B cell (primary cell): ENCODE results near the gene INO80D. TPM values are rescaled to one million over a fixed set of nuclear protein-coding genes. Genes with fewer than 3 reads are reported as not detected.

Source experiments
- ATAC-seq: fragments of 200-7000 bp; cut with Tn5 transposase; one replicate; pipeline ENCODE4 v1.10.0; 2021; ENCODE audit warnings: low read depth, mild to moderate bottlenecking, moderate number of reproducible peaks, moderate library complexity
- CTCF ChIA-PET: fragments of 350-600 bp; sonication (Branson Sonifier 250); formaldehyde crosslinking; loops from one replicate; lab custom pipeline; 2021; ENCODE audit warnings: antibody characterized with exemption, inconsistent platforms; lab: Charles Lee
- POLR2A ChIA-PET: fragments of 350-600 bp; sonication (Branson Sonifier 250); formaldehyde crosslinking; loops from one replicate; lab custom pipeline; 2021; ENCODE audit warnings: antibody characterized with exemption; lab: Charles Lee
- DNase-seq: peaks from one replicate; pipeline ENCODE4 v3.0.0; 2013
- H2AFZ ChIP-seq: 2 replicates; pipeline ENCODE4 v1.6.1; 2012; ENCODE audit warnings: mild to moderate bottlenecking, low read depth, low read length; ENCODE audit not compliant: insufficient read depth, poor library complexity, severe bottlenecking
- H3K27ac ChIP-seq, 2 donors: 1 replicate in 1 of 2; 2 replicates in 1 of 2; pipeline ENCODE4 v1.5.1; 2012 to 2013; ENCODE audit warnings: low read length in 2 of 2, mild to moderate bottlenecking in 2 of 2, moderate library complexity in 1 of 2
- H3K27me3 ChIP-seq, 4 experiments: fragments of 200-600 bp in 1 of 4; sonication (generic) in 1 of 4; replicated peaks in 1 of 4; 1 replicate in 2 of 4; 2 replicates in 2 of 4; pipeline versions ENCODE4 v1.6.1 to v1.7.0; 2013 to 2016; ENCODE audit warnings: low read length in 3 of 4, mild to moderate bottlenecking in 2 of 4, mixed read lengths in 1 of 4, moderate library complexity in 1 of 4; ENCODE audit not compliant: insufficient read depth in 4 of 4, control insufficient read depth in 3 of 4; ENCODE audit errors: control extremely low read depth in 1 of 4
- H3K36me3 ChIP-seq, 2 experiments: replicated peaks in 1 of 2; 1 replicate in 1 of 2; 2 replicates in 1 of 2; pipeline versions ENCODE4 v1.6.1 to v1.7.1; 2013; ENCODE audit warnings: low read length in 1 of 2; ENCODE audit not compliant: insufficient read depth in 2 of 2, control insufficient read depth in 1 of 2; ENCODE audit errors: control extremely low read depth in 1 of 2, extremely low read depth in 1 of 2
- H3K4me1 ChIP-seq, 2 donors: fragments of 200-600 bp in 1 of 2; sonication (generic) in 1 of 2; 1 replicate in 1 of 2; 2 replicates in 1 of 2; pipeline versions ENCODE4 v1.5.1 to v1.6.1; 2013 to 2017; ENCODE audit warnings: low read length in 2 of 2; ENCODE audit not compliant: control insufficient read depth in 2 of 2, insufficient read depth in 2 of 2
- H3K4me2 ChIP-seq: replicated peaks from 2 replicates; pipeline ENCODE3; 2012; ENCODE audit warnings: mild to moderate bottlenecking, low read depth, low read length; ENCODE audit not compliant: poor library complexity, severe bottlenecking
- H3K4me3 ChIP-seq, 5 experiments: fragments of 200-600 bp in 1 of 5; sonication (generic) in 1 of 5; 1 replicate in 3 of 5; 2 replicates in 2 of 5; pipeline versions ENCODE4 v1.5.1 to v1.7.0; 2011 to 2016; ENCODE audit warnings: low read length in 4 of 5, mild to moderate bottlenecking in 4 of 5, low read depth in 2 of 5, control low read depth in 1 of 5, moderate library complexity in 1 of 5; ENCODE audit not compliant: insufficient read depth in 1 of 5; ENCODE audit errors: control extremely low read depth in 1 of 5, extremely low read depth in 1 of 5
- H3K79me2 ChIP-seq: fragments of 200-600 bp; sonication (generic); one replicate; pipeline ENCODE4 v1.6.0; 2016; ENCODE audit warnings: low read length; ENCODE audit not compliant: control insufficient read depth, insufficient read depth
- H3K9ac ChIP-seq: fragments of 200-600 bp; sonication (generic); 2 replicates; pipeline ENCODE4 v1.6.1; 2017; ENCODE audit warnings: mild to moderate bottlenecking, low read length, moderate library complexity
- H3K9me3 ChIP-seq, 3 donors: one replicate each; pipeline versions ENCODE4 v1.6.1 to v1.7.1; 2013; ENCODE audit warnings: low read length in 2 of 3; ENCODE audit not compliant: control insufficient read depth in 2 of 3, insufficient read depth in 1 of 3; ENCODE audit errors: control extremely low read depth in 1 of 3
- H4K20me1 ChIP-seq: 2 replicates; pipeline ENCODE4 v1.6.0; 2012; ENCODE audit warnings: mild to moderate bottlenecking, low read length; ENCODE audit not compliant: insufficient read depth, control insufficient read depth, poor library complexity, severe bottlenecking
- H3K27ac Mint-ChIP-seq: one replicate; pipeline ENCODE4 v1.8.0; 2021; ENCODE audit warnings: mixed read lengths
- H3K27me3 Mint-ChIP-seq: one replicate; pipeline ENCODE4 v1.8.0; 2021; ENCODE audit warnings: mixed read lengths
- H3K4me1 Mint-ChIP-seq: one replicate; pipeline ENCODE4 v1.8.0; 2021; ENCODE audit warnings: mixed read lengths
- H3K4me3 Mint-ChIP-seq: one replicate; pipeline ENCODE4 v1.8.0; 2021; ENCODE audit warnings: mixed read lengths
- H3K9me3 Mint-ChIP-seq: one replicate; pipeline ENCODE4 v1.8.0; 2022; ENCODE audit warnings: mixed read lengths; ENCODE audit not compliant: insufficient read depth
- EZH2 ChIP-seq: IDR thresholded peaks from 2 replicates; pipeline ENCODE4 v1.6.1; 2012; ENCODE audit warnings: borderline replicate concordance, low read depth, mild to moderate bottlenecking, moderate library complexity, low read length; ENCODE audit not compliant: insufficient read depth, poor library complexity, severe bottlenecking
- WGBS: methylation state at CpG from one replicate; pipeline ENCODE4 v1.1.5; 2013; ENCODE audit warnings: missing lambda C conversion rate; ENCODE audit not compliant: insufficient coverage; 5-methylcytosine and 5-hydroxymethylcytosine counted together
- intact Hi-C: fragments of 100-400 bp; cut with micrococcal nuclease; formaldehyde crosslinking; loops from one replicate; pipeline ENCODE4 v1.10.0; 2022
- polyA plus RNA-seq: library from polyadenylated mRNA; depleted of rRNA; stranded (reverse); fragments of >200 nt; gene quantifications from 2 replicates; pipeline ENCODE4 v1.2.3, GENCODE V29; 2012
- total RNA-seq, 2 donors: library from RNA; stranded (reverse); fragments of 120-200 nt in 1 of 2; gene quantifications; 1 replicate in 1 of 2; 2 replicates in 1 of 2; pipeline versions ENCODE4 v1.2.3 to v1.2.4, GENCODE V29; 2013 to 2022
- TF ChIP-seq, protein P1 (sequence below): fragments of 200-600 bp; IDR thresholded peaks from one replicate; pipeline ENCODE4 v1.8.0; 2022; ENCODE audit warnings: antibody characterized with exemption, mild to moderate bottlenecking

The INO80D gene
- total and polyA plus RNA-seq, 2 donors (not counting 1 experiment from before 2014, with no cell fraction given): 6.3 to 61.2 TPM

DNA sequence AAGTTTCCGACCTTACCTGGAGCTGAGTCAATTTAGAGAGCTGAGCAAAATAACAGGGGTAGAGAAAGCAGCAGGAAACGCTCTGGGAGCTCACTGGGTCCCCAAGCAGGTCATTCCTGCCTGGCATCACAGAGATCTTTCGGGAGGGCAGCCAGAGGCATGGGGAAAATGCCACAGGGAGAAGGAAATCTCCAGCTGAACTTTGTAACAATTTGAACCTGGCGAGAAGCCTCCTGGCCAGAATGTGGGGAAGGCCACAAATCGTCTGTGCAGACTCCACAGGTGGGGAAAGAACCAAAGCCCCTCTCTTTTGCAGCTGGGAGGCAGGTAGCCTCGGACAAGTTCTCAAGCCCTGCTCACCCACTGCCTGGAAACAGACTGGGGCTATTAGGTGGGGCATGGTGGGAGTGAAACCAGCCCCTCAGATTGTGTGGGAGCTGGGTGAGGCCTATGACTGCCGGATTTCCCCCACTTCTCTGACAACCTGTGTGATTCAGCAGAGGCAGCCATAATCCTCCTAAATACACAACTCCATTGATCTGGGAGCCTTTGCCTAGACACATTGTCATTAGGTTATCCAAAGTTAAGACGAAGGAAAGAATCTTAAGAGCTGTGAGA lies 53.9 kb downstream of the INO80D start:
- ChIA-PET POLR2A (no interaction called here), CTCF (interaction anchor here (1.5 kb wide), 1 partner anchor 54 kb away, joined by 5 read pairs; the partner anchor contains the start of gene INO80D)
- 96% methylated on average over 6 of the region's 8 CpGs for WGBS
- Histone ChIP-seq H3K36me3 (peaks cover 13 to 41% of the 10 kb centered on the region in 2 experiments), H2AFZ (no peak overlapping the region), H3K9ac (no peak overlapping the region), H3K79me2 (peaks cover 51% of the 10 kb centered on the region), H3K4me2 (no peak overlapping the region), H3K27me3 (no peaks in the 10 kb centered on the region), H3K9me3 (peaks cover 0 to 5% (median 2%) of the 10 kb centered on the region in 3 donors), H4K20me1 (peaks cover 27% of the 10 kb centered on the region), H3K4me3 (no peak overlapping the region), H3K4me1 (no peaks in the 10 kb centered on the region), H3K27ac (no peak overlapping the region)
- Mint-ChIP-seq H3K9me3 (no peaks in the 10 kb centered on the region), H3K4me1 (peaks cover 26% of the 10 kb centered on the region), H3K27ac (no peak overlapping the region), H3K4me3 (no peak overlapping the region), H3K27me3 (no peaks in the 10 kb centered on the region)
- ATAC-seq (no peak), DNase-seq (no peak)
- TF ChIP-seq, protein P1, sequence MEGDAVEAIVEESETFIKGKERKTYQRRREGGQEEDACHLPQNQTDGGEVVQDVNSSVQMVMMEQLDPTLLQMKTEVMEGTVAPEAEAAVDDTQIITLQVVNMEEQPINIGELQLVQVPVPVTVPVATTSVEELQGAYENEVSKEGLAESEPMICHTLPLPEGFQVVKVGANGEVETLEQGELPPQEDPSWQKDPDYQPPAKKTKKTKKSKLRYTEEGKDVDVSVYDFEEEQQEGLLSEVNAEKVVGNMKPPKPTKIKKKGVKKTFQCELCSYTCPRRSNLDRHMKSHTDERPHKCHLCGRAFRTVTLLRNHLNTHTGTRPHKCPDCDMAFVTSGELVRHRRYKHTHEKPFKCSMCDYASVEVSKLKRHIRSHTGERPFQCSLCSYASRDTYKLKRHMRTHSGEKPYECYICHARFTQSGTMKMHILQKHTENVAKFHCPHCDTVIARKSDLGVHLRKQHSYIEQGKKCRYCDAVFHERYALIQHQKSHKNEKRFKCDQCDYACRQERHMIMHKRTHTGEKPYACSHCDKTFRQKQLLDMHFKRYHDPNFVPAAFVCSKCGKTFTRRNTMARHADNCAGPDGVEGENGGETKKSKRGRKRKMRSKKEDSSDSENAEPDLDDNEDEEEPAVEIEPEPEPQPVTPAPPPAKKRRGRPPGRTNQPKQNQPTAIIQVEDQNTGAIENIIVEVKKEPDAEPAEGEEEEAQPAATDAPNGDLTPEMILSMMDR: no peak
- TF ChIP-seq EZH2: no peak
- intact Hi-C loops: loop anchor here (5.0 kb wide), 1 partner anchor 50 kb away; no protein-coding TSS in a partner anchor

DNA sequence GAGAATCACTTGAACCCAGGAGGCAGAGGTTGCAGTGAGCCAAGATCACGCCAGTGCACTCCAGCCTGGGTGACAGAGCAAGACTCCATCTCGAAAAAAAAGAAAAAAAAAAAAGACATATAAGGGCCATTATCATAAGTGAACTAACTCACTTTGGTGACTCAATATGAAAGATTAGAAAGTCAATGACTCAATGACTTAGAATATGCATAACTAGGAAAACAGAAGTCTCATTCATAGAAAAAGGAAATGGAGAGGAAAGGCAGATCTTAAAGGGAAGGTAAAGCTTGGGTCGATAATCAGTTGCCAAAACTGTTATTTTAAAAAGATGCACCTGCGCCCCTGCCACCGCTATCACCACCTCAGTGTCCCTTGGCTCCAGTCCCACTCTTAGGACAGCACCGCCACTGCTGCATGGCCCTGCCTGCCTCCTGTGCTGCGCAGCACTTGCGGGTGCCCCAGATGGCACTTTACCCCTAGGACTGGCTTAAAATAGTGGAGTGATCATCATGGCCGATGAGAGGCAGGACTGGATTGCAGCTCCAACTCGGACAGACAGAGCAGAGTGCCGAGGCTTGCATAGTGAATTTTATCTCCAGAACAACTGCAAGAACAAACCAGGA lies 54.7 kb downstream of the INO80D start:
- H3K9ac ChIP-seq: no peak overlapping the region
- H3K27ac Mint-ChIP-seq: no peak overlapping the region
- peaks cover 44% of the 10 kb centered on the region for H3K79me2 ChIP-seq
- intact Hi-C loops: loop anchor here (5.0 kb wide), 1 partner anchor 51 kb away; no protein-coding TSS in a partner anchor
- peaks cover 26% of the 10 kb centered on the region for H3K4me1 Mint-ChIP-seq
- ATAC-seq: no peak
- POLR2A ChIA-PET: interaction anchor here (0.7 kb wide), 1 partner anchor 54 kb away, joined by 5 read pairs; no protein-coding TSS in a partner anchor
- no peak overlapping the region for H3K27ac ChIP-seq
- no peak overlapping the region for H3K4me3 ChIP-seq
- peaks cover 0 to 5% (median 2%) of the 10 kb centered on the region in 3 donors for H3K9me3 ChIP-seq
- no peak overlapping the region for H3K4me2 ChIP-seq
- H3K9me3 Mint-ChIP-seq: no peaks in the 10 kb centered on the region
- CTCF ChIA-PET: no interaction called here
- no peaks in the 10 kb centered on the region for H3K27me3 Mint-ChIP-seq
- no peaks in the 10 kb centered on the region for H3K27me3 ChIP-seq
- no peak for TF ChIP-seq EZH2
- TF ChIP-seq, protein P1: no peak
- H2AFZ ChIP-seq: no peak overlapping the region
- WGBS: 95% methylated on average over 9 of the region's 11 CpGs
- no peak overlapping the region for H3K4me3 Mint-ChIP-seq
- no peaks in the 10 kb centered on the region for H3K4me1 ChIP-seq
- H4K20me1 ChIP-seq: peaks cover 27% of the 10 kb centered on the region
- peaks cover 15 to 35% of the 10 kb centered on the region in 2 experiments for H3K36me3 ChIP-seq
- DNase-seq: no peak
